Measurements from ENCODE around the gene TPSG1. TPM values are rescaled to one million over a fixed set of nuclear protein-coding genes. Genes with fewer than 3 reads are reported as not detected.

TPSG1 gene
- total RNA-seq, 2 donors from 2014 or later = 0.54 TPM; not detected in 1

DNA sequence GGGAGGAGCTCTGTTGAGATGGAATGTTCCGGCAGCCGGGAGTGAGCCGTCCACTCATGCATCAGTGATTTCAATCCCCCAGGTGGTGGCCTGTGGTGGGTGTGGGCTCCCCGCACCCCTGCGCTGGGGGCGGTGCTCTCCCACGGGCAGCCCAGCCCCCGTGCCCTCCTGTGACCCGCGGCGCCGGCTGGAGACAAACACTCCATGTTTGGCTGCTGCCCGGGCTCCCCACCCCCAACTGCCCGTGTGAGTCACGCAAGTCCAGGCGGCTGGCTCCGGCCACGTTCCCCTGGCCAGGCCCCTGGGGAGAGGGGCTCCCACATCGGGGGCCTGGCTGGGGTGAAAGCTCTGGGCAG, 42.8 kb downstream of the TPSG1 start:
- H3K27ac ChIP-seq = peak overlapping the region; percentile 83 to 91
- peak; percentile 45 for ATAC-seq (ENCODE audit: insufficient number of reproducible peaks, low FRiP score, low read depth)
- peak overlapping the region; percentile 61 for H3K4me3 ChIP-seq
- no peaks in the 10 kb centered on the region for H3K9me3 ChIP-seq
- TF ChIP-seq, protein P1, sequence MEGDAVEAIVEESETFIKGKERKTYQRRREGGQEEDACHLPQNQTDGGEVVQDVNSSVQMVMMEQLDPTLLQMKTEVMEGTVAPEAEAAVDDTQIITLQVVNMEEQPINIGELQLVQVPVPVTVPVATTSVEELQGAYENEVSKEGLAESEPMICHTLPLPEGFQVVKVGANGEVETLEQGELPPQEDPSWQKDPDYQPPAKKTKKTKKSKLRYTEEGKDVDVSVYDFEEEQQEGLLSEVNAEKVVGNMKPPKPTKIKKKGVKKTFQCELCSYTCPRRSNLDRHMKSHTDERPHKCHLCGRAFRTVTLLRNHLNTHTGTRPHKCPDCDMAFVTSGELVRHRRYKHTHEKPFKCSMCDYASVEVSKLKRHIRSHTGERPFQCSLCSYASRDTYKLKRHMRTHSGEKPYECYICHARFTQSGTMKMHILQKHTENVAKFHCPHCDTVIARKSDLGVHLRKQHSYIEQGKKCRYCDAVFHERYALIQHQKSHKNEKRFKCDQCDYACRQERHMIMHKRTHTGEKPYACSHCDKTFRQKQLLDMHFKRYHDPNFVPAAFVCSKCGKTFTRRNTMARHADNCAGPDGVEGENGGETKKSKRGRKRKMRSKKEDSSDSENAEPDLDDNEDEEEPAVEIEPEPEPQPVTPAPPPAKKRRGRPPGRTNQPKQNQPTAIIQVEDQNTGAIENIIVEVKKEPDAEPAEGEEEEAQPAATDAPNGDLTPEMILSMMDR (IDR thresholded peaks at IDR 0.05) = no peak
- no peaks in the 10 kb centered on the region for H3K27me3 ChIP-seq (replicated peaks; ENCODE audit: insufficient read depth)
- no peaks in the 10 kb centered on the region for H3K36me3 ChIP-seq
- DNase-seq (ENCODE audit: low spot score) = peak; percentile 61
- H3K4me1 ChIP-seq (ENCODE audit: control insufficient read depth in 1 of 2, low read depth in 2 of 2) = peaks cover 24 to 40% of the 10 kb centered on the region in 2 donors

DNA sequence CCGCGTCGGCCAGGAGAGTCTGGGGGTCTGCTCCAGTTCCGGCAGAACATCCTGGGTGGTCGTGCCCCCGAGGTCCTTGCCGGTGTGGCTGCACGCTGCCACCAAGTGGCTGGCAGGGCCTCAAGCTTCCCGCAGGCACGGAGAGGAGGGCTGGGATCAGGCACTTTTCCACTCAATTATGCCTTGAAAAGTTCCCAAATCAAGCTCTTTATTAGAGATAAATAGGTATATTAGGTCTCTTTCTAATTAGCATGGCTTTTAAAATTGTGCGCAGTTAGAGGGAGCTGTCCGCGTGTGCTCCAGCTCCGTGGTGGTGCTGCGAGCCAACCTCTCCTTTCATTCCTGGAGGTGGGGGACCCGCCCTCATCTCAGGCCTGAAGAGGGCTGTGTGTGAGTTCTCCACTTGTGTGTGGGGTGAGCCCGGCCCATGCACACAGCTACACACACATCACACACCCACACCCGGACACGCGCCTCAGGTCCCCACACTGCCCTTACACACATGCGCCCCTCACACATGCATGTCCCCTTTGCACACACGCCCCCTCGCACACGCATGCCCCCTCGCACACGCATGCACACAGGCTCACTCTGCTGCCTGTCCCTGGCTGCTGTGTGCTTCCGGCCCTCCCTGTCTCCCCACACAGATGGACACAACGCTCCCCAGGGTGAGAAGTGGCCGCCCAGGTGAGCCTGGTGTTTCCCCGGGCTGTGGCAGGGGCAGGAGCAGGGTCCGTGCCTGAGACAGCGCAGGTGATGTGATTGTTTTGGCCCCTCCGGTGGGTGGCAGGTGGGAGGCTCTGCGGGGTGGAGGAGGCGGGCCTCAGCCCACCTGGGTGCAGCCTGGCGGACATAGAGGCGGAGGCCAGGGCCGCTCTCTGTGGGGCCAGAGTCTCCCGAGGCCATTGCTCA, 43.4 kb downstream of the TPSG1 start:
- Histone ChIP-seq H3K9me3 (no peaks in the 10 kb centered on the region), H3K4me3 (peak overlapping the region; percentile 61), H3K4me1 (ENCODE audit: control insufficient read depth in 1 of 2, low read depth in 2 of 2) (peaks cover 24 to 40% of the 10 kb centered on the region in 2 donors), H3K27me3 (replicated peaks; ENCODE audit: insufficient read depth) (no peaks in the 10 kb centered on the region), H3K27ac (peak overlapping the region; percentile 83 to 91), H3K36me3 (no peaks in the 10 kb centered on the region)
- no peak for ATAC-seq (ENCODE audit: insufficient number of reproducible peaks, low FRiP score, low read depth)
- TF ChIP-seq, protein P1 (IDR thresholded peaks at IDR 0.05) = no peak
- no peak for DNase-seq (ENCODE audit: low spot score)

DNA sequence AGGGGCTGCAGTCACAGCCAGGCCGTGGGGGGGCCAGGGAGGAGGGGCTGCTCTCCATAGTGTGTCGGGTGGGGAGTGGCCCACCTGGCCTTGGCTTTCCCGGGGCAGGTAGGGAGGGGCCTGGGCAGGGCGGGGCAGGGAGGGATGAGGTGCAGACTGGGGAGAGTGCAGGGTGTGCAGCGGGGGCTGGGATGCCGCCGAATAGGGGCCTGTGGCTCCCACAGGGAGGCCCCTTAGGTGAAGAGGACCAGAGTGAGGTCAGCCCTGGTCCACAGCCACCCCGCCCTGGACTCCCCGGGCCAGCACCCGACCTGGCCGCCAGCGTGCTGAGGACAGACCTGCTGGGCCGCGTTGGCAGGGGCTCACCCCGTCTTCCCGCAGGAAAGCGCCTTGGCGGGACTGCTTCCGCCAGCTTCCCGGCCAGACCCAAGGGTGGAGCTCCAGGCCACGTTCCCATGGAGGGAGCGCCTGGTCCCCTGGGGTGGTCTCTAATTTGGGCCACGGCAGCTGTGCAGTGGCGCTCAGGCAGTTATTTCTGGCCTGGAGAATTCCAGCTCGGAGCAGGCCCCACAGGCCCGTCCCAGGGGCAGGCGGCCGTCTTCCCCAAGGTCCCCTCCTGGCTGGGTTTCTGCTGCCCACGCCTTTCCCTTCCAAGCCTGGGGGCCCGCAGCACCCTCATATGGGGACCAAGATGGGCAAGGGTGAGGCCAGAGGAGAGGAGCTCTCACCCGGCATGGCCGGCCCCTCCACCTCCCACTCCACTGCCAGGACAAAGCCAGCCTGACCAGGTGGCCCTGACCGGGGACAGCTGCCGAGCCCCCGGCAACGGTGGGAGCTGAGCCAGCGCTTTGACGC, 44.3 kb downstream of the TPSG1 start:
- TF ChIP-seq, protein P1 (IDR thresholded peaks at IDR 0.05) = no peak
- peaks cover 24 to 40% of the 10 kb centered on the region in 2 donors for H3K4me1 ChIP-seq (ENCODE audit: control insufficient read depth in 1 of 2, low read depth in 2 of 2)
- peak; percentile 50 for ATAC-seq (ENCODE audit: insufficient number of reproducible peaks, low FRiP score, low read depth)
- peak overlapping the region; percentile 83 to 91 for H3K27ac ChIP-seq
- H3K9me3 ChIP-seq = no peaks in the 10 kb centered on the region
- H3K36me3 ChIP-seq = no peaks in the 10 kb centered on the region
- H3K27me3 ChIP-seq (replicated peaks; ENCODE audit: insufficient read depth) = no peaks in the 10 kb centered on the region
- no peak for DNase-seq (ENCODE audit: low spot score)
- peak overlapping the region; percentile 61 for H3K4me3 ChIP-seq

DNA sequence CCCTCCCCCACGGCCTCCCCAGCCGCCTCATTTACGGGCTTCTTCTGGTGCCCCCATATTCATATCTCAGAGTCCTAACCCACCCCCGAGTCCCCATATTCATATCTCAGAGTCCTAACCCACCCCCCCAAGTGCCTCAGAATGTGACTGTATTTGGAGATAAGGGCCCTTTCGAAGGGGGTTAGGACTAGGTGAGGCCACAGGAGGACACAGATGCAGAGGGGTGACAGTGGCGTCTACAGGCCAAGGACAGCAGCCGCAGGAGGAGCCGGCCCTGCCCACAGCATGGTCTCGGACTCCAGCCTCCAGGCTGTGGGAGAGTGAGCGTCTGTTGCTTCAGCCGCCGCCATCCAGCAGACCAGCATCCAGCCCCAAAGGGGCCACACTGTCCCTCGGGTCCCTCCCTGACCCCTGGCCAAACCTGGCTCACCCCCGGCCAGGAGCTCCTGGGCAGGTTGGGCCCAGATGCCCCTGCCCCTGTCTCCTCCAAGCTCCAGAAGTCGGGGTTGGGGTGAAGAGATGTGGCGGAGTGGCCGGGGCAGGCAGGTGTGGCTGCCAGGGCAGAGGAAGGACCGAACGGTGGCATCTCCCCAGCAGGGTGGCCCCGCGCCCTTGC, 46.7 kb downstream of the TPSG1 start:
- TF ChIP-seq, protein P1 (IDR thresholded peaks at IDR 0.05) = no peak
- DNase-seq (ENCODE audit: low spot score) = no peak
- H3K27ac ChIP-seq = no peak overlapping the region
- H3K36me3 ChIP-seq = no peaks in the 10 kb centered on the region
- no peaks in the 10 kb centered on the region for H3K27me3 ChIP-seq (replicated peaks; ENCODE audit: insufficient read depth)
- no peaks in the 10 kb centered on the region for H3K9me3 ChIP-seq
- peaks cover 24 to 35% of the 10 kb centered on the region in 2 donors for H3K4me1 ChIP-seq (ENCODE audit: control insufficient read depth in 1 of 2, low read depth in 2 of 2)
- H3K4me3 ChIP-seq = no peak overlapping the region
- no peak for ATAC-seq (ENCODE audit: insufficient number of reproducible peaks, low FRiP score, low read depth)

Data from thoracic aorta (tissue), 2 donors.